ENCODE data around the gene PPP2R5D.

The PPP2R5D gene

DNA sequence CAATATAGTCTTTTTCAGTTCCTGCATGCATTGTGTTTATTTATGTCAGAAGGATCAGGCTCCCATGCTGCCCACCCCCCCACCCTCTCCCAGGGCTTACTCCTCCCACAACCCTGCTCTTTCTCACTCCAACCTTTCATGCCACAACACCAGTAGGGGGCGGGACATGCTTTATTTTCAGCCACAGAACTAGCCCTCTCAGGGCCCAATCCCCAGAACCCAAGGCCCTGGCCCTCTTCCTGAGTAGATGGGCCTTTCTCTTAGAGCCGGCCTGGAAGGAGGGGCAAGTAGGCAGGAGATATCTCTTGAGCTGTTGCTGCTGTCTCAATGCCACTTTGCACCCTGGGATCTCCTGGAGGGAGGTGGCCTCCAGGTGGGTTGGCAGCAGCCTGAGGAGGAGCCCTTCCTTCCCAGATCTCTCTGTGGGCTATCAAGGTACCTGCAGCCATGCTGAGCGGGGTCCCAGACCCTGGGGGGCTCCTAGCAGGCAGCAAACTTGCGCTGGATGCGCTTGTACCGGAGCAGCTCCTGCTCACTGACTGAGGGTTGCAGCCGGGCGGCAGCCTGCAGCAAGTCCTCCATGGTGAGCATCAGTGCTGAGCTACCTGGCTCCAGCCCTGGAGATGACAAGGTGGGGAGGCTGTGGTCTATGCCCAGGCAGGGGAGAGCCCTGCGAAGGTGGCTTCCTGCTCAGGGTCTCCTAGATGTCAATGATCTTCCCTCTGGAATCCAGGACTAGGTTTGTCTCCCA lies 20.3 kb upstream of the PPP2R5D start:
- DNase-seq (ENCODE audit: low spot score) = peak; percentile 49

DNA sequence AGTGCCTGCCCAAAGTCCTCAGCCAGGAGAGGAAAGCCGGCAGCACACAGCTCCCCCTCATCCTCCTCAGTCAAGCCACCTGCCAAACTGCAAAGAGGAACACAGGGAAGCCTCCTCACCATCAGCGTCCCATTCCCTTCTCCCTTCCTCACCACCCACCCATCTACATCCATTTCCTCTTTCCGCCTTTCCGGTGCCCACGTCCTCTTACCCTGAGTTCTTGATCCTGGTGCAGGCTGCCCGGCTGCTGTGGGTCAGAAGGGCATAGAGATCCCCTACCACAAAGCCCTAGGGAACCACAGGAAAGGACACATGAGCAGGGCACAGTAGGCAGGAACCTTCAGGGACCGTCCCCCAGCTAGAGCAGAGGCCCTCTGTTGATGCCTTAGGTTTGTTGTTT lies 17.8 kb upstream of the PPP2R5D start:
- DNase-seq (ENCODE audit: low spot score) = no peak

DNA sequence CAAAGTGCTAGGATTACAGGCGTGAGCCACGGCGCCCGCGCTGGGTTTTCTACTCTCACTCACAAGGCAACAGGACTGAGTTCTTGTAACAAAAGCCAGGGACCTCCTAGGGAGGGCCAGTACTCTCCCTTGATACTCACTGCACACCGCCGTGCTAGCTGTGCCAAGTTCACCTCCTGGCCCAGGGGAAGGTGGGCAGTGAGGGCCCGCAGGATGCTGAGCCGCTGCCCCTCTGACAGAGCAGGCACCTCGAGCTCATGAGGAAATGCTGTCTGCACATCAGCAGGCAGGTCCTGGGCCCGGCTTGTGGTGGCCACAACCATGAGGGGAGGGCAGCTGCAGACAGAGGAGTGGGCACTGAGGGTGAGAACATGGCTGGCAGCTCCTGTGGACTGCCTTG lies 17.1 kb upstream of the PPP2R5D start:
- DNase-seq (ENCODE audit: low spot score) = no peak

DNA sequence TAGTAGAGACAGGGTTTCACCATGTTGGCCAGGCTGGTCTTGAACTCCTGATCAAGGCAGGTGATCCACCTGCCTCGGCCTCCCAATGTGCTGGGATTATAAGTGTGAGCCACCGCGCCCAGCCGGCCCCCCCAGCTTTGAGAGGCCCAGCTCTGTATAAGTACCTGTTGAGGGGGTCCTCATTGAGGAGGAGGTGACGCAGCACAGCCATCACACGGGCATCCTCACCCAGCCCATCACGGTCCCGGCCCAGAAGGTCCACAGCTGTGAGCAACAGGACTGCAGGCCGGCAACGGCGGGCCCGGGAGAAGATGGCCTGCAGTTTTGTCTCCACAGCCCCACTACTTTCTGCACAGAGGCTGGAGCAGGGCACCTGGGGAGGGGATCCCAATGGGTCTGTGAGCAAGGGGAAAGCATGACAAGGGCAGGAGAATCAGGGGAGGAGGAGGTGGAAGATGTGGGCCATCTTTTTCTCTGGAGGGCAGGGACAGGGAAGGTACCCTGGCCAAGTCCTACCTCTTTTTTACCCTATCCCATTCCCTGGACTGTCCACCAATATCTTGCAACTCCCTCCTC lies 16.2 kb upstream of the PPP2R5D start:
- DNase-seq (ENCODE audit: low spot score) = no peak

DNA sequence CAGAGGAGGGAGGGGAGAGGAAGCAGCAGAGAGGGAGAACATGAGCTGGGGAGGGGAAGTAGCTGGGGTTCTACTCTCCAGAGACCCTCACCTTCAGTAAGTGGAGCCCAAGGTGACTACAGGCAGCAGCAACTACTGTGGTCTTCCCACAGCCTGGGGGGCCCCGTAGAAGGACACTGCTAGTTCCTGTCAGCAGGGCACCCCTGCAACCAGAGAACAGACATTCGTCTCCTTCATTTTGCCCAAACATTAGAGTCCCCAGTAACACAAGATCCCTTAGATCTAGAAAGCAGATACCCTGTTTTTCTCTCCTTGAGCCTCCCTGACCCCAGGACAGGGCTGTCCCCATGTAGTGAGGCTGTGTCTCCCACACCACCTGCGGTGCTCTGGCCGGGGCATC lies 15.6 kb upstream of the PPP2R5D start:
- DNase-seq (ENCODE audit: low spot score) = no peak

DNA sequence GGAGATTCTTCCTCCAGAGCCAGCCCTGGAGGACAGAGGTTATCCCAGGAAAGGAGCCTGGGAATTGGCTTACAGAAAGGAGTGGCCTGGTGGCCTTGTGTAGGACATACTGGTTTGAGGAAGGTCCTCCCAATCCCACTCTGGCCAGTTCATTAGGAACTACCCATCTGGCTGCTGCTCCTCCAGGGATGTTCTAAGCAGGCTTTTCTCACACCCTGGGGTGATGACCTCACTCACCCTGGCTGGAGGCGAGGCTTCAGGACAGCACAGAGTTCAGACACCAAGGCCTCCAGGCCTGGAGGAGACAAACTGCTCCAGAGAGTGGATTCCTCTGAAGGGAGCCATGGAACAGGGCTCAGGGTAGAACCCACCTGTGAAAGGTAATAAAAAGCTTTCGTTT lies 14.9 kb upstream of the PPP2R5D start:
- no peak for DNase-seq (ENCODE audit: low spot score)

DNA sequence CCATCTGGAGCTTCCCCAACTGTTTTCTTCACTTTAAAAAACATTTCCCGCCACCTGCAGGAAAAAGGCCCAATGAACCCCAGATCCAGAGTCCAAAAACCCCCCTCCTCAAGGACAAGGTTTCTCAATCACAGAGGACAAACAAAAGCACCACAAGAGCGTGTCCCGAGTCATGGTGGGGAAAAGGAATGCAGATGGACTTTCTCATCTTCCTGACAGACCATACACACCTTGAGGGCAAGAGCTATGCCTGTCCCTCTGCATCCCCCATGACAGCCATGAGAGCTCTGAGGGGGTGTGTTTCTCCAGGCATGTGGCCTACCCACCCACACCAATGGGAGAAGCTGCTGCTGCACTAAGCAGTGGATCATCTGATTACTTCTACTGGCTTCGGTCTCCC lies 14.4 kb upstream of the PPP2R5D start:
- DNase-seq (ENCODE audit: low spot score) = no peak

DNA sequence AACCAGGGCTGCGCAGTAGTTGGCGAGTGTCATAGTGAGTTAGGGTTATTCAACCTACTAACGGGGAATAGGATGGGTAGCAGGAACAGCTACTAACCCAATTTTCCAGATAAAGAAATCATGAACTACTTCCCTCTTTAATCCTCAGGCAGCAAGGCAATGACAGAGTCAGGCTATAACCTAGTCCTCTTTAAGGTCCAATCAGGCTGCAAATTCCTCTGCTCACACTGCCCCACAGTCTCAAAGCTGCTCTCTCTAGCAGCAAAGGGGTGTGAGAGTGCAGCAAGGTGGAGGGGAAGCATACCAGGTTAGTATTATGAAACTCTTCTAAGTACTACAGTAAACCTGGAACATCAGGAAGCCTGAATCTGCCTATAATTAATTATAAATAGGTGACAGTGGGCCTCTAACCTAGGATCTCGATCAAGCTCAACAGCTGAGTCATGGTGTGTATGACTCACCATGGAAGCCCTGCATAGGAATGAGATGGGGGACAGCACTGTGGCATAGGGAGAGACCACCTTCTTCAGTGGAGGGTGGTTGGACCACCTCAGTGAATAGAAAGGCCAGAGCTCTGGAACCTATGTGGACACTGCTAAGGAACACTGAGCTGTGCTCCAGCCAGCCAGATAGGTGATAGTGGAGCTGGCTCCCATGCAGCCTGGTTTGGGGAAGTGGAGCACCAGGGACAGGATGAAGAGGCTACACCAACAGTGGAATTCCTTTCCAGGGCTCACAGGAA lies 13.3 kb upstream of the PPP2R5D start:
- DNase-seq (ENCODE audit: low spot score) = peak; percentile 35

DNA sequence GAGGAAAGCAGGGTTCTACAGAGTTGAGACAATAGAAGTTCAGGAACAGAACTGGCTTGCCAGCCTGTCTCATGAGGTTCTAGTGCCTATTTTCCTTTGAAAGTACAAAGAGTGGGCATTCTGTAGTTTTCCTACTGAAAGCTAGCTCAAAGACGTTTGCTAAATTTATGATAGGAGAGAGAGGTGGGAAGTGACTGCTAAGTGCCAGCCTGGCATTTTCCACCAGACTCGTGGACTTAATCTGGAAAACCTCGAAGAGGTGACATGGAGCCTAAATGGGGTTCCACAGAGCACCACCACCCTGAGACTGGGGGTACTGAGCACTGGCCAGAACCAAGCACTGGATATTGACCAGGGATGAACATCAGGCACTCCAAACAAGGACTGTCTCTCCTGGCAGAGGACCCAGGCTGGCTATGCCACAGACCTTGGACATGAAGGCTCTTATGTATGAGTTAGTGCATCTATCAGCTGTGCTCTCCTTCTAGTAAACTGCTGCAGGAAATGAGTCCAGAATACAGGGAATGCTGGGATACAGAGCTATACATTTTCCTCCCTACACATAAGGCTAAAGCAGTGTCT lies 12.5 kb upstream of the PPP2R5D start:
- DNase-seq (ENCODE audit: low spot score) = no peak

DNA sequence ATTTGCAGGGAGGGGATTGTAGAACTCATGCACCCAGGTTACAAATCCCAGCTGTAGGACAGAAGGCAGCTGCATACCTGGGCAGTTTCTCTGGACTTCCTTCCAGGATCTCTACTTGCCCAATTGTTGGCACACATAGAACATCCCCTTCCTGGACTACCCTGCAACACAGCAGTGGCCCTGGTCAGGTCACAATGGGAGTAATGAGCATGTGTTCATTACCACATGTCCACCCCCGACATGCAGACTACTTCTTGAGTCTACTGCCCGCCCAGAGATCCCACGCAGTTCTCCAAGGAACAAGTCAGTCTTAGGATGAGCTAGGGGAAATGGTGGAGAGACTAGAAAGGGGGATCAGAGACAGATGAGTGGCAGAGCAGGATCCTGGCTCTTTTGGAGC lies 10.4 kb upstream of the PPP2R5D start:
- DNase-seq (ENCODE audit: low spot score) = no peak

DNA sequence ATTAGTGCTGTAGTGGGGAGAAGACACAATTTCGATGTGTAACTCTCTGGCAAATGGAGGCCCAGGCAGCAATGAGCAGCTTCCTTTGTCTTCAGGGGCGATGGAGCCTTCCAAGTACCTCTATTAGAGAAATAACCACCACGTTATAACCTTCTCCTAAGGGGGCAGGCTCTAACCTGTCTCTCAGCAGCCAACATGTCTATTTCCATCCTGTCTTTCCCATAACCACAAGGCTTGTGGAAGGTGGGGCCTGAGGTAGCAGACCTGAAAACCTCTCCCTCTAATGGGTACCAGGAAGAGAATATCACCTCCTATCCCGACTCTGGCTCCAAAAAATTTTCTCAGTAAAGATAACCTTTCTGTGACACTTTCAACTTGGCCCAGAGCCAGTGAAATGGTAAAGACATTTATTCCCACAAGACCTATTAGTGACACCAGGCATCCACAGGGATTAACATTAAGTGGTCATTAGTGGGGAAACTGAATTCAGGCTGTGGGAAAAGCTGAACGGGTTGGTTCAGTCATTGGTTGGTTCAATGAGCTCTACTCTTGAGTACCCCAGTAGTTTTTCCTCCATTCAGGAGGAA lies 9.4 kb upstream of the PPP2R5D start:
- no peak for DNase-seq (ENCODE audit: low spot score)

DNA sequence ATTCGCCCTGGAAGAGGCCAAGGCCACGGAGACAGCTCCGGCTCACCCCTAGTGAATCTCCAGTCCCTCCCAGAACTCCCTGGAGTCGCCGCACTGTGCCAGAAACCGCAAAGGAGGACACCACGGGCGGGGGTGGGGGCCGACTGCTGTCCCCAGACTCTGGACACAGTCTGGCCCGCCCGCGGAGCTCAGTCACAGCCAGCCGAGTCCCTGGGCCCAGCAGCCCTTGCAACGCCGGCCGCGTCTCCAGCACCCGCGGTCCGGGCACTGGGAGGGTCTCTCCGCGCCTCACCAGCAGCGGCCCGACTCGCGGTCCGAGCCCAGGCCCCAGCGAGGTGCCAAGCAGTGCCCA lies 5.9 kb upstream of the PPP2R5D start:
- DNase-seq (ENCODE audit: low spot score) = peak; percentile 71

DNA sequence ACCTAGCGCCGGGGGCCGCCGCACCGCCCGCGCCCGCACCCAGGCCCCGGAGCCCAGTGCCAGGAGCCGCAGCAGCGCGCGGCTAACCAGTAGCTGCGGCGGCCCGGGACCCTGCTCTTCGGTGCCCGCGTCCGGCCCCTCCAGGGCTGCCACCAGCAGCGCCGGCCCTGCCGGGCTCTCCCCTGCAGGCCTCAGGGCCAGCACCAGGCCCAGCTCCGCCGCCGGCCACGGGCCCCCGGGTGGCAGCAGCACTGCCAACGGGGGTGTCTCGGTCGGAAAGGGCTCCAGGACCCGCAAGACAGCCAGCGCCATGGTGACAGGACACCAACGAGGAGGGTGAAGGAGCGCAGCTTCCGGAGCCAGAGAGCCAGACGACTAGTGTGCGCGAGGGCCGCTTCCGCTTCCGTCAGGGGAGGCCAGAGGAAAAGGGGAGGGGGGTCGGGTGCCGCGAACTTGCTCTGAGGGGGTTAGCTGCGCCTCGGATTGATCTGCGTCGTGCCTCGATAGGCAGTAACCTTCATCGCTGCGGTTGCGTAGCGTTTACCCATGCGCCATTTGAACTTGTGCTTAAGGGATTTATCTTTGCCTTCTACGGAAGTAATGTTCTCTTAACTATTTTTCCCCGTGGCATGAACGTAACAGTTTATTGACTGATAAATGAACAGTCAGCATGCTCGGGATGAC lies 5.4 kb upstream of the PPP2R5D start, which contains the start of gene PEX6:
TSS of gene PEX6 (minus strand) at position 343 of the 684 bp plus-strand sequence. CDS start at position 312, 31 bp downstream.
- DNase-seq (ENCODE audit: low spot score) = peak; percentile 95

DNA sequence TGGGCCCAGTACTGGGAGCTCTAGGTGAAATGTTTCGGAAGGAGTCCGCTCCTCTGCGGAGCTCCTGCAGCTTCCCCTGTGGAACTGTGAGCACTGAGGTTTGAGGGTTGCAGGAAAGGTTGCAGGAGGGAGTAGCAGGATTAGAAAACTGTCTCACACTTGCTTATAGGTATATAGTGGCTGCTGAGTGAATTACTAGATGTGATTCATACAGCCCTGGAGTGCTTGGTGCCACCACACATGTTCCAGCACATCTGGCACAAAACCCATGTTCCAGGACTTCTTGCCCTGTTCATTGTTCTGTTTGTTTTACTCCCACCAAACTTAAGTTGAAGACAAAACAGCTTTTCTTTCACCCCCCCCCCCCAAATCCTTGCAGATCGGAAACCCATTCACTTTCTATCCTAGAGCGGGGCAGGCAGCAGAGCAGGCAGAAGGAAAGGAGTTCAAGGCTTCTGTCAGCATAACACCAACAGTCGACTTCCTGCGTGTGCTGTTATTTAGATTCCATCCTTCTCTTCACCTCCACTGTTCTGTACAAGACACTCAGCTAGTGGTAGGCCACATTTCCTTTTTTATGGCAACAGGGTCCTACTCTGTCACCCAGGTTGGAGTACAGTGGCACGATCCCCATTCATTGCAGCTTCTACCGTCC lies 4.7 kb upstream of the PPP2R5D start:
- DNase-seq (ENCODE audit: low spot score) = peak; percentile 47

DNA sequence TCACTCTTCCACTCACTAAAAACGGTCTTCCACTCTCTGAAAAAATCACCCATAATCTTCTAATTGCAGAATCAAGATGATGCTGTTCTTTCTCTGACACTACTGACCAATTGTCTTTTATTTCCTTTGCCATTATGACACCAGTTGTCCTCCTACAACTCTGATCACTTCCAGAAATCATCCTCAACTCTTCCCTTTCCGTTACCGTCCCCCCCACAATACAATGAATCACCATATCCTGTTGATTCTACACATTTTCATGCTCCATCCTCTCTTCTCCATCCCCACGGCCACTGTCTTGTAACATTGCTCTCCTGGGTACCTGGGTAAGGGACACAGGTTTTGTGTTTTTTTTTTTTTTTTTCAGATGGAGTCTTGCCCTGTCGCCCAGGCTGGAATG lies 2.5 kb upstream of the PPP2R5D start:
- no peak for DNase-seq (ENCODE audit: low spot score)

DNA sequence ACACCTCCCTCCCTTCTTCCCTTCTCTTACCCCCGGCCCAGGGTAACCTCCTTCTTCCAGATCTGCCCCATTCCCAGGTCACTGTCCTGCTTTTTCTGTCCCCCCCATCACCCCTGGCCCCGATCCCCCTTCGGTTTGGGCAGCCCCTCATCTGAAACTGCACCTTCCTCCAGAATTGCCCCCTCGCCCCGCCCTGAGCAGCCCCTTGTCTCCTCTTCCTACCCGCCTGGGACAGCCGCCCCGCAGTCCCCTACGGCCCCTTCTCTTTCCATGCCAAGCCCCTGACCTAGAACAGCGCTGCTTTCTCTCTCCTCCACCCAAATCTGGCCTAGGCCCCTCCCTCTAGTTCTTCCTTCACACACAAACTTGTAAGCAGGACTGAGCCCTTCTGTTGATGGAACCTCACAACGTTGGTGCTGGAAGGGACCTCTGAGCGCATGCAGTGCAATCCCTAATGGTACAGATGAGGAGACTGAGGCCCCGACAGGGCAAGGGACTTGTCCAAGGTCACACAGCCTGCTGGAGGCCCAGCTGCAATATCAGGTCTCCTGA lies 630 bp downstream of the PPP2R5D start:
- peak; percentile 26 for DNase-seq (ENCODE audit: low spot score)

DNA sequence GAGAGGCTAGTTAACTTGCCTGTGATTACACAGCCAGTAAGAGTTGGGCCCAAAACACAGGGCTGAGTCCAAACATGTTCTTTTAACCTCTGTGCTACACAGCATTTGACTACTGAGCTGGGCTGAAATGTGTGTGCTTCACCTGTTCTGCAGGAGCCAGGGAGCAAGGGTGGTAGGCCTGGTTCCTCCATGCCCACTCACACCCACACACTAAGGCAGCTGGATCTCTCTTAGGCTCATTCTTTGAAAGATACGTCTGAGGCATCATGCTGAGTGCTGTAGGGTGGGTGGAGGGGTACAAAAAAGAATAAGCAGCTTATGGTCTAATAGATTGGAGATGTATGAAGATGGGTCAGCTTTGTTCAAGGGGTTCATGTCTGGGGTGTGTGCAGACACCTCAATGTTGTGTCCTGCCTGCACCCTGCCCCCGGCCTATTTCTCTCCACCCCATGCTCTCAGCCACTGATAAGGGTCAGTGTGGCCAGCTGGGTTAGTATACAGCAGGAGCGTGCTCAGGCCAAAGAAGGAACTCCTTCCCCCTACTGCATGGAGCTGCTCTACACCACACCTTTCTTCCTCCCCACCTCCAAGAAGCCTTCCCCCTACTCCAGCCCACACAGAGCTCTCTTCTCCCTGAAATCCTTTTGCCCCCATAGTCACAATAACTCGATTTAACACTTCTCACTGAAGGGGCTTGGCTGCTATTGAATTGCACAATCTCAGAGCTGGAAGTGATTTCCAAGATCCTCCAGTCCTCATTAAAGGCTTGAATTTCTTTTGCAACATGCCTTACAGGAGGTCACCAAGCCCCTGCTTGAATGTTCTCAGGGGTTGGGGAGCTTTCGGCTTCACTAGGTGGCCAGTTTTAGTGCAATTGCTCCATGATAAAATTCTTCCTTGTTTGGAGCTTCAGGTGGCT lies 3.4 kb downstream of the PPP2R5D start:
- no peak for DNase-seq (ENCODE audit: low spot score)

DNA sequence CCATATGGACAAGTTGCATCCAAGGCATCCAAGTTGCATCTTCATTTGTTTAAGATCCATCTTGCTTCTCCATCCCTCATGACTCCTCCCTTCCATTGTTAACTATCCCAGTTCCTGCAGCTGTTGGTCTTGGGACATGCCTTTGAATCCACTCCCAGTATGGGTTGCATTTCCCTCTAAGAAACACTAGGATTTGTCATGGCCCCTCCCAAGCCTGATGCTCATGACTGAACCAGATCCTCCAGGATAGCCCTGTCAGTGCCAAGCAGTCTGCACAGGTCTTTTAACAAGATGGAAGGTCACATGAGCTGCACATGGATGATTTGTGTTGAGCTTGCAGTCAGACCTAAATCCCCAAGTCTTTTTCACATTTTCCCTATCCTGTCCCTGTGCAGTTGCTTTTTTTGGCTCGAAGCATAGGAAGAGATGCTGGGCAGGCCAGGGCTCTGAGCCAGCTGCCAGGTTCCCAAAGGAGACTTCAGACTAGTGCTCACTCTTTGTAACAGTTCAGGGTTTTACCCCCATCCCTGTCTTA lies 4.2 kb downstream of the PPP2R5D start:
- peak; percentile 22 for DNase-seq (ENCODE audit: low spot score)

DNA sequence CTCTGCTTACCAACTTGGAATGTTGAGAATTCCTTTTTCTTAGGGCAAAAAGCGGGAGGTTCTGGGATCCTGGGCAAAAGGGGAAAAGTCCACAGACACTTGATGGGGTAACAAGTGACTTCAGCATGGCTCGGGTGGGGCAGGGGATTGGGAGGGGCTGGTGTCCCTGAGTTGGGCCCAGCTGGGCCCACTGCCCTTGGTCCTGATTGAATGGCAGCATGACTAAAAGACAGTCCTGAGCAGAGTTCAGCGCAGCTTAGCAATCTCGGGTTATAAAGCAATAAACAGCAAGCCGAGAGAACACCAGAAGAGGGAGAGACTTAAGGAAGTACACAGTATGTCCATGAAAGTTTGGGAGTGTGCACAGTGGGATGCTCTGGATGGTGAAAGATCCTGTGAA lies 5.6 kb downstream of the PPP2R5D start:
- DNase-seq (ENCODE audit: low spot score) = no peak

DNA sequence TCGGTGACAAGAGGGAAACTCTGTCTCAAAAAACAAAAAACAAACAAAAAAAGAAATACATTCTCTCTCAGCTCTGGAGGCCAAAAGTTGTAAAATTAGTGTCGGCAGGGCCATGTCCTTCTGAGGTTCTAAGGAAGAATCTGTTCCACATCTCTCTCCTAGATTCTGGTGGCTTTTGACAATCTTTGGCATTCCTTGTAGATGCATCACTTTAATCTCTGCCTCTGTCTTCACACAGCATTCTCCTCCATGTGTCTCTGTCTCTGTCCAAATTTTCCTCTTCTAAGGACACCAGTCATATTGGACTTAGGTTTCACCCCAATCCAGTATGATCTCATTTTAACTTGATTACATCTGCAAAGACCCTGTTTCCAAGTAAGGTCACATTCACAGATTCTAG lies 9.1 kb downstream of the PPP2R5D start:
- no peak for DNase-seq (ENCODE audit: low spot score)

All from GM03348 (cell line).